B cell (primary cell): ENCODE results near the gene TUFM. TPM values are rescaled to one million over a fixed set of nuclear protein-coding genes. Genes with fewer than 3 reads are reported as not detected.

Experiments
- ATAC-seq: fragments of 200-7000 bp; cut with Tn5 transposase; one replicate; pipeline ENCODE4 v1.10.0; 2021; ENCODE audit warnings: low read depth, mild to moderate bottlenecking, moderate number of reproducible peaks, moderate library complexity
- CTCF ChIA-PET: fragments of 350-600 bp; sonication (Branson Sonifier 250); formaldehyde crosslinking; loops from one replicate; lab custom pipeline; 2021; ENCODE audit warnings: antibody characterized with exemption, inconsistent platforms; lab: Charles Lee
- POLR2A ChIA-PET: fragments of 350-600 bp; sonication (Branson Sonifier 250); formaldehyde crosslinking; loops from one replicate; lab custom pipeline; 2021; ENCODE audit warnings: antibody characterized with exemption; lab: Charles Lee
- DNase-seq: peaks from one replicate; pipeline ENCODE4 v3.0.0; 2013
- H2AFZ ChIP-seq: 2 replicates; pipeline ENCODE4 v1.6.1; 2012; ENCODE audit warnings: mild to moderate bottlenecking, low read depth, low read length; ENCODE audit not compliant: insufficient read depth, poor library complexity, severe bottlenecking
- H3K27ac ChIP-seq, 2 donors: 1 replicate in 1 of 2; 2 replicates in 1 of 2; pipeline ENCODE4 v1.5.1; 2012 to 2013; ENCODE audit warnings: low read length in 2 of 2, mild to moderate bottlenecking in 2 of 2, moderate library complexity in 1 of 2
- H3K27me3 ChIP-seq, 4 experiments: fragments of 200-600 bp in 1 of 4; sonication (generic) in 1 of 4; replicated peaks in 1 of 4; 1 replicate in 2 of 4; 2 replicates in 2 of 4; pipeline versions ENCODE4 v1.6.1 to v1.7.0; 2013 to 2016; ENCODE audit warnings: low read length in 3 of 4, mild to moderate bottlenecking in 2 of 4, mixed read lengths in 1 of 4, moderate library complexity in 1 of 4; ENCODE audit not compliant: insufficient read depth in 4 of 4, control insufficient read depth in 3 of 4; ENCODE audit errors: control extremely low read depth in 1 of 4
- H3K36me3 ChIP-seq, 2 experiments: replicated peaks in 1 of 2; 1 replicate in 1 of 2; 2 replicates in 1 of 2; pipeline versions ENCODE4 v1.6.1 to v1.7.1; 2013; ENCODE audit warnings: low read length in 1 of 2; ENCODE audit not compliant: insufficient read depth in 2 of 2, control insufficient read depth in 1 of 2; ENCODE audit errors: control extremely low read depth in 1 of 2, extremely low read depth in 1 of 2
- H3K4me1 ChIP-seq, 2 donors: fragments of 200-600 bp in 1 of 2; sonication (generic) in 1 of 2; 1 replicate in 1 of 2; 2 replicates in 1 of 2; pipeline versions ENCODE4 v1.5.1 to v1.6.1; 2013 to 2017; ENCODE audit warnings: low read length in 2 of 2; ENCODE audit not compliant: control insufficient read depth in 2 of 2, insufficient read depth in 2 of 2
- H3K4me2 ChIP-seq: replicated peaks from 2 replicates; pipeline ENCODE3; 2012; ENCODE audit warnings: mild to moderate bottlenecking, low read depth, low read length; ENCODE audit not compliant: poor library complexity, severe bottlenecking
- H3K4me3 ChIP-seq, 5 experiments: fragments of 200-600 bp in 1 of 5; sonication (generic) in 1 of 5; 1 replicate in 3 of 5; 2 replicates in 2 of 5; pipeline versions ENCODE4 v1.5.1 to v1.7.0; 2011 to 2016; ENCODE audit warnings: low read length in 4 of 5, mild to moderate bottlenecking in 4 of 5, low read depth in 2 of 5, control low read depth in 1 of 5, moderate library complexity in 1 of 5; ENCODE audit not compliant: insufficient read depth in 1 of 5; ENCODE audit errors: control extremely low read depth in 1 of 5, extremely low read depth in 1 of 5
- H3K79me2 ChIP-seq: fragments of 200-600 bp; sonication (generic); one replicate; pipeline ENCODE4 v1.6.0; 2016; ENCODE audit warnings: low read length; ENCODE audit not compliant: control insufficient read depth, insufficient read depth
- H3K9ac ChIP-seq: fragments of 200-600 bp; sonication (generic); 2 replicates; pipeline ENCODE4 v1.6.1; 2017; ENCODE audit warnings: mild to moderate bottlenecking, low read length, moderate library complexity
- H3K9me3 ChIP-seq, 3 donors: one replicate each; pipeline versions ENCODE4 v1.6.1 to v1.7.1; 2013; ENCODE audit warnings: low read length in 2 of 3; ENCODE audit not compliant: control insufficient read depth in 2 of 3, insufficient read depth in 1 of 3; ENCODE audit errors: control extremely low read depth in 1 of 3
- H4K20me1 ChIP-seq: 2 replicates; pipeline ENCODE4 v1.6.0; 2012; ENCODE audit warnings: mild to moderate bottlenecking, low read length; ENCODE audit not compliant: insufficient read depth, control insufficient read depth, poor library complexity, severe bottlenecking
- H3K27ac Mint-ChIP-seq: one replicate; pipeline ENCODE4 v1.8.0; 2021; ENCODE audit warnings: mixed read lengths
- H3K27me3 Mint-ChIP-seq: one replicate; pipeline ENCODE4 v1.8.0; 2021; ENCODE audit warnings: mixed read lengths
- H3K4me1 Mint-ChIP-seq: one replicate; pipeline ENCODE4 v1.8.0; 2021; ENCODE audit warnings: mixed read lengths
- H3K4me3 Mint-ChIP-seq: one replicate; pipeline ENCODE4 v1.8.0; 2021; ENCODE audit warnings: mixed read lengths
- H3K9me3 Mint-ChIP-seq: one replicate; pipeline ENCODE4 v1.8.0; 2022; ENCODE audit warnings: mixed read lengths; ENCODE audit not compliant: insufficient read depth
- EZH2 ChIP-seq: IDR thresholded peaks from 2 replicates; pipeline ENCODE4 v1.6.1; 2012; ENCODE audit warnings: borderline replicate concordance, low read depth, mild to moderate bottlenecking, moderate library complexity, low read length; ENCODE audit not compliant: insufficient read depth, poor library complexity, severe bottlenecking
- WGBS: methylation state at CpG from one replicate; pipeline ENCODE4 v1.1.5; 2013; ENCODE audit warnings: missing lambda C conversion rate; ENCODE audit not compliant: insufficient coverage; 5-methylcytosine and 5-hydroxymethylcytosine counted together
- intact Hi-C: fragments of 100-400 bp; cut with micrococcal nuclease; formaldehyde crosslinking; loops from one replicate; pipeline ENCODE4 v1.10.0; 2022
- polyA plus RNA-seq: library from polyadenylated mRNA; depleted of rRNA; stranded (reverse); fragments of >200 nt; gene quantifications from 2 replicates; pipeline ENCODE4 v1.2.3, GENCODE V29; 2012
- total RNA-seq, 2 donors: library from RNA; stranded (reverse); fragments of 120-200 nt in 1 of 2; gene quantifications; 1 replicate in 1 of 2; 2 replicates in 1 of 2; pipeline versions ENCODE4 v1.2.3 to v1.2.4, GENCODE V29; 2013 to 2022
- TF ChIP-seq, protein P1 (sequence below): fragments of 200-600 bp; IDR thresholded peaks from one replicate; pipeline ENCODE4 v1.8.0; 2022; ENCODE audit warnings: antibody characterized with exemption, mild to moderate bottlenecking

Gene TUFM
- total and polyA plus RNA-seq, 2 donors (not counting 1 experiment from before 2014, with no cell fraction given) = 126 to 129 TPM

DNA sequence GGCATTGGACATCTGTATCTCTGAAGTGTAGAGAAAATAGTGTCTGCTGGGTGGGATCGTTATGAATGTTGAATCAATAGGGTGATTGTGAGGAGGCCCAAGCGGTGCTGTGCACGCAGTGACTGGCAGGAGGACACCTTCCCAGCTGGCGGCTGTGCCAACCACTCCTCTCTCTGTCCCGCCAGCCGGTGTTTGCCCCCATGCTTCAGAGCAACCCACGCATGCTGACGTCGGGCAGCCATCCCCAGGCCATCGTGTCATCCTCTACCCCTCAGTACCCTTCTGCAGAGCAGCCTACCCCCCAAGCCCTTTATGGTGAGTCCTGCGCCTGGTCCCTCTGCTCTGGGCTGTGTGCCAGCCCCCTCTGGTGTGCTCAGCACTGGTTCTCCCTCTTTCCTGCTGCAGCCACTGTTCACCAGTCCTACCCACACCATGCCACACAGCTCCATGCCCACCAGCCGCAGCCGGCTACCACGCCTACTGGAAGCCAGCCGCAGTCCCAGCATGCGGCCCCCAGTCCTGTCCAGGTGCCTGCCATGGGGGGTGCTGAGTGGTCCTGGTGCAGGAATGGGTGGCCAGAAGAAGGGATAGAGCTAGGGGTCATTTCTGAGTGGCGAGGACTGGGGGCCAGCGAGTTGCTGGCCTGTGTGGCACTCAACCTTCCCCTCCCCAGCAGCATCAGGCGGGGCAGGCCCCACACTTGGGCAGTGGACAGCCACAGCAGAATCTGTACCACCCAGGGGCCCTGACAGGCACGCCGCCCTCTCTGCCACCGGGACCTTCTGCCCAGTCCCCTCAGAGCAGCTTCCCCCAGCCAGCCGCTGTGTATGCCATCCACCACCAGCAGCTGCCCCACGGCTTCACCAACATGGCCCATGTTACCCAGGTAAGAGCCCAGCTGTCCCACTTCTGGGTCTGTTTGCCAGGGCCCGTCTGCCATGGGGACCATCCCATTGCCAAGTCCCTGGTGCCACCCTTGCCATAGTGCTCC lies 11.0 kb downstream of the TUFM start:
- no peak for DNase-seq
- Histone ChIP-seq H3K9ac (no peak overlapping the region), H2AFZ (no peak overlapping the region), H3K36me3 (peaks cover 2 to 75% of the 10 kb centered on the region in 2 experiments), H4K20me1 (peaks cover 63% of the 10 kb centered on the region), H3K27me3 (no peaks in the 10 kb centered on the region), H3K4me2 (no peak overlapping the region), H3K4me1 (no peaks in the 10 kb centered on the region), H3K79me2 (peaks cover 35% of the 10 kb centered on the region), H3K4me3 (no peak overlapping the region), H3K27ac (no peak overlapping the region), H3K9me3 (no peaks in the 10 kb centered on the region)
- Mint-ChIP-seq H3K9me3 (no peaks in the 10 kb centered on the region), H3K4me3 (no peak overlapping the region), H3K27me3 (no peaks in the 10 kb centered on the region), H3K4me1 (no peaks in the 10 kb centered on the region), H3K27ac (no peak overlapping the region)
- no peak for TF ChIP-seq EZH2
- TF ChIP-seq, protein P1, sequence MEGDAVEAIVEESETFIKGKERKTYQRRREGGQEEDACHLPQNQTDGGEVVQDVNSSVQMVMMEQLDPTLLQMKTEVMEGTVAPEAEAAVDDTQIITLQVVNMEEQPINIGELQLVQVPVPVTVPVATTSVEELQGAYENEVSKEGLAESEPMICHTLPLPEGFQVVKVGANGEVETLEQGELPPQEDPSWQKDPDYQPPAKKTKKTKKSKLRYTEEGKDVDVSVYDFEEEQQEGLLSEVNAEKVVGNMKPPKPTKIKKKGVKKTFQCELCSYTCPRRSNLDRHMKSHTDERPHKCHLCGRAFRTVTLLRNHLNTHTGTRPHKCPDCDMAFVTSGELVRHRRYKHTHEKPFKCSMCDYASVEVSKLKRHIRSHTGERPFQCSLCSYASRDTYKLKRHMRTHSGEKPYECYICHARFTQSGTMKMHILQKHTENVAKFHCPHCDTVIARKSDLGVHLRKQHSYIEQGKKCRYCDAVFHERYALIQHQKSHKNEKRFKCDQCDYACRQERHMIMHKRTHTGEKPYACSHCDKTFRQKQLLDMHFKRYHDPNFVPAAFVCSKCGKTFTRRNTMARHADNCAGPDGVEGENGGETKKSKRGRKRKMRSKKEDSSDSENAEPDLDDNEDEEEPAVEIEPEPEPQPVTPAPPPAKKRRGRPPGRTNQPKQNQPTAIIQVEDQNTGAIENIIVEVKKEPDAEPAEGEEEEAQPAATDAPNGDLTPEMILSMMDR = no peak
- ChIA-PET CTCF (no interaction called here), POLR2A (no interaction called here)
- no peak for ATAC-seq
- 98% methylated on average over 20 of the region's 25 CpGs for WGBS
- intact Hi-C loops = no loop called here

DNA sequence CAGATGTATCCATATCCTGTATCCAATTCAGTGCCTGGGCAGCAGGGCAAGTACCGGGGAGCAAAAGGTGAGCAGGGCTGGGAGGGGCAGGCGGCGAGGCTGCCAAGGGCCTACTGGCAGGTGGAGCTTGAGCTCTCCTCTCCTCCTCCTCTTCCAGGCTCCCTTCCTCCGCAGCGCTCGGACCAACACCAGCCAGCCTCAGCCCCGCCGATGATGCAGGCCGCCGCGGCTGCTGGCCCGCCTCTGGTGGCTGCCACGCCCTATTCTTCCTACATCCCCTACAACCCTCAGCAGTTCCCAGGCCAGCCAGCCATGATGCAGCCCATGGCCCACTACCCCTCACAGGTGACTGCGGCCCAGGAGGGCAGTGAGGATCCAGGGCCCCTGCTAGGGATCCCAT lies 11.8 kb downstream of the TUFM start:
- peaks cover 71% of the 10 kb centered on the region for H4K20me1 ChIP-seq
- no peaks in the 10 kb centered on the region for H3K27me3 ChIP-seq
- H3K9me3 Mint-ChIP-seq = no peaks in the 10 kb centered on the region
- ChIA-PET POLR2A (no interaction called here), CTCF (no interaction called here)
- no peak overlapping the region for H3K9ac ChIP-seq
- H3K79me2 ChIP-seq = peaks cover 43% of the 10 kb centered on the region
- no peaks in the 10 kb centered on the region for H3K9me3 ChIP-seq
- no peak overlapping the region for H3K4me3 Mint-ChIP-seq
- no peak overlapping the region for H3K4me2 ChIP-seq
- H3K4me1 Mint-ChIP-seq = no peaks in the 10 kb centered on the region
- intact Hi-C loops = no loop called here
- no peak for TF ChIP-seq EZH2
- TF ChIP-seq, protein P1 = no peak
- H2AFZ ChIP-seq = no peak overlapping the region
- ATAC-seq (no peak), DNase-seq (no peak)
- no peaks in the 10 kb centered on the region for H3K27me3 Mint-ChIP-seq
- H3K4me3 ChIP-seq = no peak overlapping the region
- peaks cover 3 to 83% of the 10 kb centered on the region in 2 experiments for H3K36me3 ChIP-seq
- H3K4me1 ChIP-seq = no peaks in the 10 kb centered on the region
- H3K27ac ChIP-seq = no peak overlapping the region
- H3K27ac Mint-ChIP-seq = no peak overlapping the region
- 96% methylated on average over 13 of the region's 14 CpGs for WGBS
